SU-DHL-6 (cell line): ENCODE results near the gene TMEM38B.
"Not testable (repeated sequence)": the region's sequence is repeated elsewhere in the genome, so short reads cannot be mapped to it uniquely, and the experiment has no call there.

Source experiments
- EZH2phosphoT487 ChIP-seq: fragments of 200-600 bp; sonication (generic), shearing (Covaris generic); conservative IDR thresholded peaks from 2 replicates; pipeline ENCODE4 v1.6.1; 2018; ENCODE audit warnings: mild to moderate bottlenecking, antibody characterized with exemption, low read length, moderate library complexity, mixed read lengths
- TF ChIP-seq, protein P1 (sequence below): fragments of 200-600 bp; sonication (generic); IDR thresholded peaks from one replicate; pipeline ENCODE4 v1.5.1; 2017; ENCODE audit warnings: antibody characterized with exemption, mild to moderate bottlenecking, low read length, moderate library complexity; ENCODE audit not compliant: insufficient read depth, poor library complexity, severe bottlenecking

DNA sequence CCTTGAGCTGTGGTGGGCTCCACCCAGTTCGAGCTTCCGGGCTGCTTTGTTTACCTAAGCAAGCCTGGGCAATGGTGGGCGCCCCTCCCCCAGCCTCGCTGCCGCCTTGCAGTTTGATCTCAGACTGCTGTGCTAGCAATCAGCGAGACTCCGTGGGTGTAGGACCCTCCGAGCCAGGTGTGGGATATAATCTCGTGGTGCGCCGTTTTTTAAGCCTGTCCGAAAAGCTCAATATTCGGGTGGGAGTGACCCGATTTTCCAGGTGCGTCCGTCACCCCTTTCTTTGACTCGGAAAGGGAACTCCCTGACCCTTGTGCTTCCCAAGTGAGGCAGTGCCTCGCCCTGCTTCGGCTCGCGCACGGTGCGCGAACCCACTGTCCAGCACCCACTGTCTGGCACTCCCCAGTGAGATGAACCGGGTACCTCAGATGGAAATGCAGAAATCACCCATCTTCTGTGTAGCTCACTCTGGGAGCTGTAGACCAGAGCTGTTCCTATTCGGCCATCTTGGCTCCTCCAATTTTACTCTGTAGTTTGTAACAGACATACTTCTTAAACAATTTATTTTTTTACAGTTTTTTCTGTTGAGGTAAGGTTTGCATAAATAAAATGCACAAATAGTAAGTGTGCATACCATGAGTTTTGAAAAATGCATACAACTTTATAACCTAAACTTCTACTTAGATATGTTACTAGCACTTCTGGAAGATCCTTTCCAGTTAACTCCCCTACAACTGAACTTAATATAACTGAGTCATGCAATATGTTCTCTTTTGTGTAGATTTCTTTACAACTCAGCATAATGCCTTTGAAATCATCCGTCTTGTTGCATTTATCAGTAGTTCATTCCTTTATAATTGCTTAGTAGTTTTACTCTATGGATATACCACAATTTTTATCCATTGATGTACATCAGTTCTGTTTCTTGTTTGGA lies 88.5 kb downstream of the TMEM38B start:
- TF ChIP-seq, protein P1, sequence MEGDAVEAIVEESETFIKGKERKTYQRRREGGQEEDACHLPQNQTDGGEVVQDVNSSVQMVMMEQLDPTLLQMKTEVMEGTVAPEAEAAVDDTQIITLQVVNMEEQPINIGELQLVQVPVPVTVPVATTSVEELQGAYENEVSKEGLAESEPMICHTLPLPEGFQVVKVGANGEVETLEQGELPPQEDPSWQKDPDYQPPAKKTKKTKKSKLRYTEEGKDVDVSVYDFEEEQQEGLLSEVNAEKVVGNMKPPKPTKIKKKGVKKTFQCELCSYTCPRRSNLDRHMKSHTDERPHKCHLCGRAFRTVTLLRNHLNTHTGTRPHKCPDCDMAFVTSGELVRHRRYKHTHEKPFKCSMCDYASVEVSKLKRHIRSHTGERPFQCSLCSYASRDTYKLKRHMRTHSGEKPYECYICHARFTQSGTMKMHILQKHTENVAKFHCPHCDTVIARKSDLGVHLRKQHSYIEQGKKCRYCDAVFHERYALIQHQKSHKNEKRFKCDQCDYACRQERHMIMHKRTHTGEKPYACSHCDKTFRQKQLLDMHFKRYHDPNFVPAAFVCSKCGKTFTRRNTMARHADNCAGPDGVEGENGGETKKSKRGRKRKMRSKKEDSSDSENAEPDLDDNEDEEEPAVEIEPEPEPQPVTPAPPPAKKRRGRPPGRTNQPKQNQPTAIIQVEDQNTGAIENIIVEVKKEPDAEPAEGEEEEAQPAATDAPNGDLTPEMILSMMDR, result not testable (repeated sequence)
- TF ChIP-seq EZH2phosphoT487, result not testable (repeated sequence)
